ENCODE data around the gene ATRNL1.

DNA sequence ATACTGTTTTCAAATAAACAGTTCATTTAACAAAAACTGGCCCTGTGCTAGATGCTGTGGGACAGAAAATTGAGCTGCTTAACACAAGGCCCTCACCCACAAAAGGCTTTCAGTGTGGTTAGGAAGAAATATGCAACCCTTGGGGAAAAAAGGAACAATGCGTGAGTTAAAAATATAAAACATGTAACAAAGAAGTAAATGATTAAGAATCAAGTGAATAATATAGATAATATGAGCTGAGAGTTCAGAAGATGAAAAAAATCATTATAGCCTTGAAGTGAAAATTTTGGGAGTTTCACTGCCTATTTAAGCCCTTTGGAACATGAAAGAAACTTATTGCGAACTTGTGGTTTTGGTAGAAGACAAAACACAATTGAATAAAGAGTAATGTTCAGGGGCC, 684.5 kb downstream of the ATRNL1 start:
- TF ChIP-seq, protein P1, sequence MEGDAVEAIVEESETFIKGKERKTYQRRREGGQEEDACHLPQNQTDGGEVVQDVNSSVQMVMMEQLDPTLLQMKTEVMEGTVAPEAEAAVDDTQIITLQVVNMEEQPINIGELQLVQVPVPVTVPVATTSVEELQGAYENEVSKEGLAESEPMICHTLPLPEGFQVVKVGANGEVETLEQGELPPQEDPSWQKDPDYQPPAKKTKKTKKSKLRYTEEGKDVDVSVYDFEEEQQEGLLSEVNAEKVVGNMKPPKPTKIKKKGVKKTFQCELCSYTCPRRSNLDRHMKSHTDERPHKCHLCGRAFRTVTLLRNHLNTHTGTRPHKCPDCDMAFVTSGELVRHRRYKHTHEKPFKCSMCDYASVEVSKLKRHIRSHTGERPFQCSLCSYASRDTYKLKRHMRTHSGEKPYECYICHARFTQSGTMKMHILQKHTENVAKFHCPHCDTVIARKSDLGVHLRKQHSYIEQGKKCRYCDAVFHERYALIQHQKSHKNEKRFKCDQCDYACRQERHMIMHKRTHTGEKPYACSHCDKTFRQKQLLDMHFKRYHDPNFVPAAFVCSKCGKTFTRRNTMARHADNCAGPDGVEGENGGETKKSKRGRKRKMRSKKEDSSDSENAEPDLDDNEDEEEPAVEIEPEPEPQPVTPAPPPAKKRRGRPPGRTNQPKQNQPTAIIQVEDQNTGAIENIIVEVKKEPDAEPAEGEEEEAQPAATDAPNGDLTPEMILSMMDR (IDR thresholded peaks at IDR 0.05; ENCODE audit: poor library complexity, severe bottlenecking): no peak
- TF ChIP-seq EP300 (conservative IDR thresholded peaks at IDR 0.05; ENCODE audit: poor library complexity, severe bottlenecking) (no peak), SMC3 (conservative IDR thresholded peaks at IDR 0.05; ENCODE audit: poor library complexity) (no peak), TAF1 (IDR thresholded peaks at IDR 0.05; ENCODE audit: low read depth) (no peak), EZH2 (IDR thresholded peaks at IDR 0.05; ENCODE audit: borderline replicate concordance, insufficient read depth, low read length, poor library complexity, severe bottlenecking) (no peak), MXI1 (conservative IDR thresholded peaks at IDR 0.05; ENCODE audit: poor library complexity, severe bottlenecking) (no peak), RAD21 (conservative IDR thresholded peaks at IDR 0.05) (no peak)
- TF ChIP-seq, protein P2, sequence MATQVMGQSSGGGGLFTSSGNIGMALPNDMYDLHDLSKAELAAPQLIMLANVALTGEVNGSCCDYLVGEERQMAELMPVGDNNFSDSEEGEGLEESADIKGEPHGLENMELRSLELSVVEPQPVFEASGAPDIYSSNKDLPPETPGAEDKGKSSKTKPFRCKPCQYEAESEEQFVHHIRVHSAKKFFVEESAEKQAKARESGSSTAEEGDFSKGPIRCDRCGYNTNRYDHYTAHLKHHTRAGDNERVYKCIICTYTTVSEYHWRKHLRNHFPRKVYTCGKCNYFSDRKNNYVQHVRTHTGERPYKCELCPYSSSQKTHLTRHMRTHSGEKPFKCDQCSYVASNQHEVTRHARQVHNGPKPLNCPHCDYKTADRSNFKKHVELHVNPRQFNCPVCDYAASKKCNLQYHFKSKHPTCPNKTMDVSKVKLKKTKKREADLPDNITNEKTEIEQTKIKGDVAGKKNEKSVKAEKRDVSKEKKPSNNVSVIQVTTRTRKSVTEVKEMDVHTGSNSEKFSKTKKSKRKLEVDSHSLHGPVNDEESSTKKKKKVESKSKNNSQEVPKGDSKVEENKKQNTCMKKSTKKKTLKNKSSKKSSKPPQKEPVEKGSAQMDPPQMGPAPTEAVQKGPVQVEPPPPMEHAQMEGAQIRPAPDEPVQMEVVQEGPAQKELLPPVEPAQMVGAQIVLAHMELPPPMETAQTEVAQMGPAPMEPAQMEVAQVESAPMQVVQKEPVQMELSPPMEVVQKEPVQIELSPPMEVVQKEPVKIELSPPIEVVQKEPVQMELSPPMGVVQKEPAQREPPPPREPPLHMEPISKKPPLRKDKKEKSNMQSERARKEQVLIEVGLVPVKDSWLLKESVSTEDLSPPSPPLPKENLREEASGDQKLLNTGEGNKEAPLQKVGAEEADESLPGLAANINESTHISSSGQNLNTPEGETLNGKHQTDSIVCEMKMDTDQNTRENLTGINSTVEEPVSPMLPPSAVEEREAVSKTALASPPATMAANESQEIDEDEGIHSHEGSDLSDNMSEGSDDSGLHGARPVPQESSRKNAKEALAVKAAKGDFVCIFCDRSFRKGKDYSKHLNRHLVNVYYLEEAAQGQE (IDR thresholded peaks at IDR 0.05; ENCODE audit: borderline replicate concordance): no peak
